ENCODE data around the gene RPS6KB1. TPM values are rescaled to one million over a fixed set of nuclear protein-coding genes. Genes with fewer than 3 reads are reported as not detected.

Gene RPS6KB1
- polyA plus RNA-seq, 12 donors = 32.1 to 49.4 (median 41.5) TPM; not detected in 1

Other genes with a start within 250 kb of the RPS6KB1 start
- 10 to 100 TPM in 11 of 12 donors, not detected in 1; 13.4 to 19.2 (median 15.9) TPM for gene PTRH2, start 185.7 kb upstream of the RPS6KB1 start, polyA plus RNA-seq (ENCODE audit: insufficient read length in 12 of 12)
- 100 to 1,000 TPM in 1 of 12 donors, 10 to 100 TPM in 10, not detected in 1; 39.6 to 123 (median 50.4) TPM for gene VMP1, start 185.5 kb upstream of the RPS6KB1 start, polyA plus RNA-seq (ENCODE audit: insufficient read length in 12 of 12)
- gene TUBD1, start 178 bp upstream of the RPS6KB1 start, polyA plus RNA-seq (ENCODE audit: insufficient read length in 12 of 12) = 10 to 100 TPM in 7 of 12 donors, 1 to 10 TPM in 4, not detected in 1; 7.7 to 16.4 (median 10.9) TPM
- 10 to 100 TPM in 11 of 12 donors, not detected in 1; 13.6 to 24.1 (median 18.5) TPM for gene RNFT1, start 71.6 kb downstream of the RPS6KB1 start, polyA plus RNA-seq (ENCODE audit: insufficient read length in 12 of 12)
- gene HEATR6, start 185.8 kb downstream of the RPS6KB1 start, polyA plus RNA-seq (ENCODE audit: insufficient read length in 12 of 12) = 10 to 100 TPM in 11 of 12 donors, not detected in 1; 15.4 to 20.8 (median 18.4) TPM